Esophagus squamous epithelium (tissue), 4 donors: Measurements from ENCODE around the gene TMEM132D.

ENCODE experiments used
- POLR2A ChIP-seq, 4 donors: fragments of 450-650 bp; IDR thresholded peaks; one replicate each; pipeline ENCODE4 v1.6.1; 2017; ENCODE audit warnings: antibody characterized with exemption in 4 of 4, mild to moderate bottlenecking in 4 of 4, moderate library complexity in 3 of 4
- TF ChIP-seq, protein P1 (sequence below), 6 experiments: fragments of 450-650 bp in 4 of 6; fragments of 200-600 bp in 2 of 6; sonication (generic) in 2 of 6; IDR thresholded peaks; one replicate each; pipeline ENCODE4 v1.5.1; 2016 to 2019; ENCODE audit warnings: antibody characterized with exemption in 6 of 6, mild to moderate bottlenecking in 4 of 6, moderate library complexity in 4 of 6

GRCh38 chr12:129544716-129545115, 359.1 kb downstream of the TMEM132D start:
- TF ChIP-seq, protein P1, sequence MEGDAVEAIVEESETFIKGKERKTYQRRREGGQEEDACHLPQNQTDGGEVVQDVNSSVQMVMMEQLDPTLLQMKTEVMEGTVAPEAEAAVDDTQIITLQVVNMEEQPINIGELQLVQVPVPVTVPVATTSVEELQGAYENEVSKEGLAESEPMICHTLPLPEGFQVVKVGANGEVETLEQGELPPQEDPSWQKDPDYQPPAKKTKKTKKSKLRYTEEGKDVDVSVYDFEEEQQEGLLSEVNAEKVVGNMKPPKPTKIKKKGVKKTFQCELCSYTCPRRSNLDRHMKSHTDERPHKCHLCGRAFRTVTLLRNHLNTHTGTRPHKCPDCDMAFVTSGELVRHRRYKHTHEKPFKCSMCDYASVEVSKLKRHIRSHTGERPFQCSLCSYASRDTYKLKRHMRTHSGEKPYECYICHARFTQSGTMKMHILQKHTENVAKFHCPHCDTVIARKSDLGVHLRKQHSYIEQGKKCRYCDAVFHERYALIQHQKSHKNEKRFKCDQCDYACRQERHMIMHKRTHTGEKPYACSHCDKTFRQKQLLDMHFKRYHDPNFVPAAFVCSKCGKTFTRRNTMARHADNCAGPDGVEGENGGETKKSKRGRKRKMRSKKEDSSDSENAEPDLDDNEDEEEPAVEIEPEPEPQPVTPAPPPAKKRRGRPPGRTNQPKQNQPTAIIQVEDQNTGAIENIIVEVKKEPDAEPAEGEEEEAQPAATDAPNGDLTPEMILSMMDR (IDR thresholded peaks at IDR 0.05), result no peak
- TF ChIP-seq POLR2A (IDR thresholded peaks at IDR 0.05), result no peak
